HL-60/S4 treated with phorbol 12-myristate 13-acetate at 8.2 ng/mL for 4 days and 3 days (cell line): Measurements from ENCODE around the gene PIAS4.

Source experiments
- in situ Hi-C: fragments of 300-500 bp; cut with MboI; formaldehyde crosslinking; loops from 2 replicates; pipeline ENCODE4 v1.15.0; 2022; ENCODE audit warnings: low sequenced_read_pairs

Gene PIAS4

GRCh38 chr19:4069331-4069959, 61.9 kb downstream of the PIAS4 start:
- in situ Hi-C loops, result no loop called here

- in situ Hi-C loops, result no loop called here
These were observed 64.1 kb downstream of the PIAS4 start for GRCh38 chr19:4071610-4072009.

- in situ Hi-C loops, result no loop called here
These were observed 67.8 kb downstream of the PIAS4 start for GRCh38 chr19:4075373-4075772.

- in situ Hi-C loops, result no loop called here
These were observed 69.5 kb downstream of the PIAS4 start for GRCh38 chr19:4077007-4077374.

DNA sequence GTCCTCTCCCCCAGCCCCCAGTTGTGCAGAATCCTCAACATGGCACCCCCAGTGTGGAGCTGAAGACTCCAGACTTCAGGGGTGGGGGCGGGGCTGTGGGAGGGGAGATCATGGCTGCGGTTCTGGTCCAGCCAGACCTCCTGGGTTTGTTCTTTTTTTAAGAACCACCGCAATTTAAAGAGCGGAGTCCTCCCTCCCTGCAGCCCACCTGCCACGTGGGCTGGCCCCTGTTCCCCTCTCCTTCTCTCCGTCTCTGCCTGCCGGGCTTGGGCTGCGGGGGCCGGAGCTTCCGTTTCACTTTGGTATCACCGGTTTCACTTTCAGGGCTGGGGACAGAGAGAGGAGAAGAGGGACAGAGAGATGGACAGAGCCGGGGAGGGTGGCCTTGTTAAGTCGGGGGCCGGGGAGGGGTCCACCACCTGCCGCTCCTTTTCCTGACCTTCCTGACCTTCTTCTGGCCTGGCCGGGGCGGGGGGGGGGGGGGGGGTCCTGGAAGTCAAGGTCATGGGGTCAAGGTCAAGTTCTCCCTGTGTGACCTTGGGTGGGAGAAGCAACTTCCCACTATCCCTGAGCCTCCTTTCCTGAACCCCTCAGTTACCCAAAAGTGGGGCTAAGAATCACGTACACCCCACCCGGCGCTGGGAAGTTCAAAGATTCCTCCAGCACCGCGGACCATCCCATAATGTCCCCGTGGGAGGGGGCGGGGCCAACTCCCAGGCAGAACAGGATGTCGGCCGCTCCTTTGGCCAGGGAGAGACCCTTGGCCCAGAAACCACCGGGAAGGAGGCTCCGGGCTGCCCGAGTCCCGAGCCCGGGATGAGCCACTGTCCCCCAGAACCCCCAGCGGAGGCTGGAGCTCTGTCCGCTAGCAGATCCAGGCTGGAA, 70.5 kb downstream of the PIAS4 start:
- in situ Hi-C loops, result no loop called here

- in situ Hi-C loops, result no loop called here
These were observed 72.9 kb downstream of the PIAS4 start for GRCh38 chr19:4080473-4080872.

DNA sequence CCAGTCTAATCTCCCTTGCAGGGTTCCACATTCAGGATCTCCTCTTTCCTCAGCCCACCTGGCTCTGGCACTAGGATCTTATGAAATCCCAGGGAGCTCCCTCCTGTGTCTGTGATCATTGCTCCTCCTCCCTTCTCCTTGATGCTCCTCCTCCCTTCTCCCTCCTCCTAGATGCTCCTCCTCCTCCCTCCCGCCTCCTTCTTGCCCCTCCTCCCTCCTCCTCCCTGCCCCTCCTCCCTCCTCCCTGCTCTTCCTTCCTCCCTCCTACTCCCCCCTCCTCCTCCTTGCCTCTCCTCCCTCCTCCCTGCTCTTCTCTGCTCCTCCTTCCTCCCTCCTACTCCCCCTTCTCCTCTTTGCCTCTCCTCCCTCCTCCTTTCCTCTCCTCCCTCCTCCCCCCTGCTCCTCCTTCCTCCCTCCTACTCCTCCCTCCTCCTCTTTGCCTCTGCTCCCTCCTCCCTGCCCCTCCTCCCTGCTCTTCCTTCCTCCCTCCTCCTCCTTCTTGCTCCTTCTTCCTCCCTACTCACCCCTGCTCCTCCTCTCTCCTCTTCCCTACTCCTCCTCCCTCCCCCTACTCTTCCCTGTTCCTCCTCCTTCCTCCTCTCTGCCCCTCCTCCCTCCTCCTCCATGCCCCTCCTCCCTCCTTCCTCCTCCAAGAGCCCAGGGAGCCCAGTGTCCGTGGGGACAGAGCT, 74.0 kb downstream of the PIAS4 start:
- in situ Hi-C loops, result no loop called here

DNA sequence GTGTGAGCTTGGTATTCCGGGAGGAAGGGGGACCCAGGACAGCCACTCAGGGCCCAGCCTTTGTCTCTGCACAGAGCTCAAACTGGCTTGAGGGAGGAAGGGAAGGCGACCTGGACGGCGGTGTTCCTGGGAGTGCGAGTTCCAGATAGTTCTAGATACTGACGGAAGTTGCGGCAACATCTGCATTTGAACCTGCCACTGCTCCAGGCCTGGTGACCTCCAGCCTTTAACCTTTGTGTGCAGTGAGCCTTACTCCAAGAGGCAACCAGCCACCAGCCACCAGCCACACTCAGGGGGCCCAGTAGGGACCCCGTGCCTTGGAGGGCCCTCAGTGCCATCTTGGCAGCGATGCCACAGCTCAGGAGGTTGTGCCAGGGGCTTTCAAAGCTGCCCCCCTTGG, 74.6 kb downstream of the PIAS4 start:
- in situ Hi-C loops, result no loop called here

GRCh38 chr19:4083677-4084546, 76.4 kb downstream of the PIAS4 start:
- in situ Hi-C loops, result no loop called here

DNA sequence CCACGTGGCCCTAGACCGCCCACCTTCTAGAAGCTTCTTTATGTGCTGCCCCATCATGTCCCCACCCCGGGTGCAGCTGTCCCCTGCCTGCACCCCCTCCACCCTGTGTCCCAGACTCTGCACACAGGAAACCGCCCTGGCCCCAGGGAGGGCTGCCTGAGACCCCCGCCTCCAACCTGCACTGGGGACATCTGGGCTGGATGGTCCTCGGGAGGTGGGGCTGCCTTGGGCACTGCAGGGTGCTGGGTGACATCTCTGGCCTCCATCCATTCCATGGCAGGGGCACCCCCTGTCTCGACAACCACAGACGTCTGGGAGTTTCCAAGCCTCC, 77.0 kb downstream of the PIAS4 start:
- in situ Hi-C loops, result no loop called here

- in situ Hi-C loops, result no loop called here
These were observed 78.9 kb downstream of the PIAS4 start for GRCh38 chr19:4086411-4086867.

DNA sequence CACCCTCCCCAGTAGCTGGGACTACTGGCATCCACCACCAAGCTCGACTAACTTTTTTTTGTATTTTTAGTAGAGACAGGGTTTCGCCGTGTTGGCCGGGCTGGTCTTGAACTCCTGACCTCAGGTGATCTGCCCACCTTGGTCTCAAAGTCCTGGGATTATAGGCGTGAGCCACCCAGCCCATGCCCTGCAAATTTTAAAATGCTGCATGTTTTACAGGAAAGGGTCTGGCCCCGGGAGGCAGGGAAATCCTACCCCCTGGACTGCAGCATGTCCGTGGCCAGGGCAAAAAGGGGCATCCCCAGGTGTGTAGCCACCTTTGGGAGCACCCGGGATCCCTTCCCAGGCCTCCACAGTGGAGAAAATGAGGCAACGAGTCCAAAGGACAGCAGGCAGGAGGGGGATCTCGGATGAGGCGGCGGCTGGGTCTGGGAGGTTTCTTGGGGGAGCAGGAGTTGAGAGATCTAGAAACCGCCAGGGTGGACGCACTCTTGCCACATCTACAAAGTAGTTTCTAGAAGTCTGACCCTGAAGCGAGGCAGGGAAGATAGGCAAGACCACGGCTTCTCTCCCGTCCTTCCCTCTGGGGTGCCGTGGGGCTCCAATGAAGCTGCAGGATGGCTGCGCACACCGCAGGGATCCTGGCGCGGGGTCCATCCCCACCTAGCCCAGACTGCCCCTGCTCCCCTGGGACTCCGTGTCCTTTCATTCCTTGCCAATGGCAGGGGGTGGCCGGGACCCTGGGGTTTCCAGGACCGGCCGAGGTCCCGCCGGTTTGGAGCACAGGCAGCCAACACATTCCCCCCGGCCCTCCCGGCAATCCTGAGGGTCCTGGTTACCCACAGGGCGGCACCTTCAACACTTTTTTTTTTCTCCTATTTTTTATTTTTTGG, 80.5 kb downstream of the PIAS4 start:
- in situ Hi-C loops, result no loop called here

DNA sequence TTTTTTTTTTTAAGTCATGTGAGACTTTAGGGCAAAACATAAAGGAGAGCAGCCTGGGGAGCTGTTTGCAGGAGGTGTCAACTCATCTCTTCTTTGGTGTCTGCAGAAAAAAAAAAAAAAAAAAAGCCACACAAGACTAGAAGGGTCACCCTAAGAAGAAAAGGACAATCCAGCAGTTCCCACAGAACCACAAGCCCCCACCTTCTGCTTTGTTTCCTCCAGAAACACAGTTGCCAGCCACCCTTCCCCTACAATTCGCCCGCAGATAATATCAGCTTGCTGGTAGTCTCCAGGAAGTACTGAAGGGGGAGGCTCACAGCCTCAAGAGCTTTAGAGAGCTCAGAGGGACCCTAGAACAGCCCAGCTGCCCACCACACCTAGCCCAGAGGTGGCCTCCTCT, 81.4 kb downstream of the PIAS4 start:
- in situ Hi-C loops, result no loop called here
